Ishikawa (cell line): ENCODE measurements around the gene ZNF718.

Experiments
- NFIC ChIP-seq: IDR thresholded peaks from 2 replicates; pipeline ENCODE4 v1.6.1; 2012
- RAD21 ChIP-seq: IDR thresholded peaks from 2 replicates; pipeline ENCODE4 v1.6.1; 2012; ENCODE audit warnings: low read depth

DNA sequence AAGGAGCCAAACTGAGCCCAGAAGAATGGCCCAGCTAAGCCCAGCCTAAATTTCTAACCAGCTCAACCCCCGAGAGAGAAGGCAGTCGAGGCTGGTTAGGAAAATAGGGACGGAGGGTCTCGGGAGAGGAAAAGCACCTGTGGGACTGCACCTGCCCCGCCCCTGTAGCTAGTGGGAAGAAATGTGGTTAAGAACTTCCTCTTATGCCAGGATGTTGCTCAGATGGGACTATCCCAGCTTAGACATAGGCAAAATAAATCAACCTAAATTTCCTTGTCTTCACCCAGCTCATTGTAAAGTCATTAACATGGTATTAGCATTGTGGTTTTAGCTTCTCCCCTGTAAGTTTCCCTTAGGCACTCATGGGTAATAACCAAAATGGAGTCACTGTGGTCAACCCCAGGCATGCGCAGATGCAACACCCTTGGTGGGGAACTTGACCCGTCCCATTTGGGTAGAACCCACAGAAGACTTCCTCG, 86.8 kb downstream of the ZNF718 start:
- TF ChIP-seq RAD21 (no peak), NFIC (no peak)
